SW 1271 (cell line): ENCODE data around the gene PTPRM.

ENCODE experiments used
- DNase-seq, 2 experiments: peaks; one replicate each; lab custom pipeline; 2025; lab: John Stamatoyannopoulos, UW

Gene PTPRM

DNA sequence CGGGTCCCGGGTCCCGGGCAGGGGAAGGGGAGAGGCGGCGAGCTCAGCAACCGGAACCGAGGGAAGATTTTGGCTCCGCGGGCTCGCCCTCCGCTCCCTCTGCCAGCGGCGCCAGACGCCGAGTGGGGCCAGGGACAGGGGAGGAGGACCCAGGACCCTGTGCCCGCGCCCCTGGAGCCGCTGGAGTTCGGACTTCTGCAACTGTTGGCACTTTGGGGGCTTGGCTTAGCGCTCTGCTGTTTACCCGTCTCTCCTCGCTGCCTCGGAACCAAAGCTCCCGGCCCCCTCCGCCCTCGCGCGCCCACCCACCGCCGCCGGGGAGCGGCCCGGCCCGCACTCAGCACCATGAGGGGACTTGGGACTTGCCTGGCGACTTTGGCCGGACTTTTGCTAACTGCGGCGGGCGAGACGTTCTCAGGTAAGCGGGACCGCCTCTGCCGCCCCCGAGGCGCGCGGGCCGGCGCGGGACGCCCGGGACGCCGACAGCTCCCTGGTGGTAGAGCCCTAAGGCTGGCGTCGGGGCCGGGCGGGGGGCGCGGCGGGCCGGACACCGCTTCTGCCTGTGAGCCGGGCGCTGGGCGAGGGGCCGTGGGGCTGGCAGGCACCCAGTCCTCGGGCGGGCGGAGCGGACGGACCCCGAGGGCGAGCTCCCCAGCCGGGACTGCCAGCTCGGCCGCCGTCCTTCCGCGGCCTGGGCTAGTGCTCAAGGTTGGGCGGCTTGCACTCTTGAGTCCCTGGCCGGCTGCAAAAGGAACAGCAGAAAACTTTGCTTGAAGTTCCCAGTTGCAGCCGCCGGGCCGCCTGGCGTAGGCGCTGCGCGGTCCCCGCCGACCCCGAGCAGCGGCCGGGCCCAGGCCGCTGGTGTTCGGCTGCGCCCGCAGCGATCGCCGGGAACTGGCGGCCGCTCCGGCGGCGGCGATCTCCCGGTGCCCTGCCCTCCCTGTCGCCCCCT is 634 bp downstream of the PTPRM start:
- peak in 1 of 2 experiments; percentile 2 for DNase-seq

DNA sequence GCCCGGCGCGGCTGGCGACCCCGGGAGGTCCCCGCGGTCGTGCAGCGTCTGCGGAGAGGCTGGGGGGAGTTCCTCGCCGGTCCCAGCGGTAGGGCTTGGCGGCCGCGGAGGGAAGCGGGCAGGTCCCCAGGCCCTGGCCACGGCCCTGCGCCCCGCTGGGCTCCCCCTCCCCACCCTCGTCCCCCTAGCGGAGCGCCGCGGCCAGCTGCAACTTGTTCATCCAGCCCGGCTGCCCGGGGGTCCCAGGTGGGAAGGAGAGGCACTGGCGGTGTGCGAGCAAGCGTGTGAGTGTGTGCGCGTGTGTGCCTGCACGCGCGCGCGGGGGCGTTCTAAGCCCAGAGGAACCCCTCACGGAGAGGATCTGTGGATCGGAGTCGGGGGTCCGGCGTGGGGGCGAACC is 1.3 kb downstream of the PTPRM start:
- no peak for DNase-seq

DNA sequence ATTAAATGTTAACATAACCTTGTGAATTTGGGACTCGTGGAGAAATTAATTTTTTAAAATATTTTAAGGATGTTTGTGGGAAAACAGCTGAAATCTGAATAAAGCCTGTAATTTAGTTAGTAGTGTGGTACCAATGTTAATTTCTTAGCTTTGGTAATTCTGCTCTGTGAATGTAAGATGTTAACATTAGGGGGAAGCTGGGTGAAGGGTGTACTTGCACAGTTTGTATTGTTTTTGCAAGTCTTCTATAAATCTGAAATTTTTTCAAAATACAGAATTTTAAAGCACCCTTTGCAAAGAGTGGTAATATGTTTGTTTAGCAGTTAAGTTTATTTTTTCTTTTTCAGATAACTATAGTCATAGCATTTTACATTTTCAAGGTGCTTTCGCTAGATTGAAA is 4.5 kb downstream of the PTPRM start:
- DNase-seq: no peak

DNA sequence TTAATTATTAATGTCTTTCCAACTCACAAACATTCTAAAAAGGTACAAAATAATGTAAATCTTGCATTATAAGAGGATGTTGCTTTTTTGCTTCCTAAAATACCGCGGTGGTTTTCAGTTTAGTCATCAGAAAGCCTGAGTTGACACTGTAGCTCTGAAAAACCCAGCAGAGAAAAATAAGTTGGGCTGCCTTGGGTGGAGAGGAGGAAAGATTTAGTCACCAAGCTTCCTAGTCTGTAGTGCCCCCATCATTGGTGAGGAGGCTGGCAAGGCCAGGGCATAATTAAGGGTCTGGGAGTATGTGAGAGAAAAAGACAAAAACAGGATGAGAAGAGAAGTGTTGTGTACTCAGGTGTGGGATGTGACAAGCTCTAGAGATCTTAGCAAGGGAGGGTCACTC is 5.7 kb downstream of the PTPRM start:
- DNase-seq: no peak

DNA sequence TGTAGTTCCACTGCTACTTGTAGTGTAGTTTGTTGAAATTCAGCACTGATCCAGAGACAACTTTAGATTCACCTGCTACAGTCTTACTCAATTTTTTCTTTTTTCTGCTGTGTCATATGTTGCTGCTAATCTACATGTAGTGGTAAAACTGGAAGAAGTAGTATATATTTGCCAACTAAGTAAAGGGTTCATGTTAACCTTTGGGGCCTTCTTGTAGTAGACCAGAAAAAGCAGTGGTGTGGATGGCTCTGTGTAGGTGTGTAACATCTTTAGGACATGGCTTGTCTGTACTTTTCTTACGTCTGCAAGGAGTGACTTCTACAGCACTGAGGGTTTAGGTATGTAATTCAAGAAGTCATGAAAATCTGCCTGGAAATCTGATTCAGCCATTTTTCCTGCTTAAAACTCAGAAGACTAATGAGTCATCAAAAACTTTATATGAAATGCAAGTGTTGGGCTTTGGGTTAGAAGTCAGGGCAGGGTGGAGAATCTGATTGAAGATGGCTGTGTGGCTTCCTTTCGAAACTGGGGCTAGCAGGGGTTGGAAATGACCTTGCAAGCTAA is 8.4 kb downstream of the PTPRM start:
- no peak for DNase-seq

DNA sequence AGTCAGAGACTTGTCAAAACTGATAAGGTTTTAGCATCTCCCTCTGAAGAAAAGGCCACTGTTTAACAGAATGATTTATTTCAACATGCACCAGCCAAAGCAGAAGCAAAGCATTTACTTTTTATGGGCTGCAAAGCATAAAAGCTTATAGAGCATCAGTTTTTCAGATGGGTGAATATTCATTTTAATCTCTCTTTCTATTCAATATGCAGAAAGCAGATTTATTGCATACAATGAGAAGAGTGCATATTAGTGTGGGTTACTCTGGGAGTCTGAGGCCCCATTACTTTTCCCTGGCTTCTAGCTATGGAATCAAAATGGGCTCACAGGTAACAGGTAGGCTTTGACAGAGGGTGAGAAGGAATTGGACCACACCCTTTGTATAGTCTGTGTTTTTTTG is 9.0 kb downstream of the PTPRM start:
- DNase-seq: no peak

DNA sequence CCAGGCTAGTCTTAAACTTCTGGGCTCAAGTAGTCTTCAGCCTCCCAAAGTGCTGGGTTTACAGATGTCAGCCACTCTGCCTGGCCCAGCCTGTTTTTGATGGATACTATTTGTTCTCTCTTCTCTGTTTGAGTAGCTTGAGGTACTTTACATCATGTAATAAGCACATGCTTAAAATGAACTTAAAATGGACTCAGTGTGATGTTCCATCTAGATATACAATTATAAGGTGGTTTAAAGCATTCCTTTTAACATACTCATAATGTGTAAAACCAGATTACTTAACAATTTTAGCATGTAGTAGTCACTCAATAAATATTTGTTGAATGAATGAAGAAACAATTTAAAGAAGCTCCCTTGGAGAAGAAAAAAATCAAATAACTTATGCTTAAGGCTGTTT is 9.6 kb downstream of the PTPRM start:
- DNase-seq: no peak

DNA sequence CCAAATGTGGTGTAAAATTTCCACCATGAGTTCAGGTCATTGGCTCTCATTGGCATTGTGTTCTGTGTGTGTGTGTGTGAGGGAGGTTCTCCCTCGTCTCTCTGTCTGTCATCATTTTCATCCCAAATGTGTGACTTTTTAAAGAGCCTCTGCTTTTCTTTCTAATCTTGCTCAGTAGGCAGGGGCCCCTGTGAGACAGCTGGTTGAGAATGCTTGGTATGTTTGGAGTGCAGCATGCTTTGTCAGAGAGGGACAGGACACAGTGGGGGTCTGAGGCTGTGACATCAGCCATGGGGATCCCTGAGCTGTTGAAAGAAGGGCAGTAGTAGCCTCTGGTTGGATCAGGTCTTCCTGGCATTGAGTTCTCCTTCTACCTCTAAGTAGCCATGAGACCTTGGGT is 10.6 kb downstream of the PTPRM start:
- peak; percentile 33 to 42 for DNase-seq

DNA sequence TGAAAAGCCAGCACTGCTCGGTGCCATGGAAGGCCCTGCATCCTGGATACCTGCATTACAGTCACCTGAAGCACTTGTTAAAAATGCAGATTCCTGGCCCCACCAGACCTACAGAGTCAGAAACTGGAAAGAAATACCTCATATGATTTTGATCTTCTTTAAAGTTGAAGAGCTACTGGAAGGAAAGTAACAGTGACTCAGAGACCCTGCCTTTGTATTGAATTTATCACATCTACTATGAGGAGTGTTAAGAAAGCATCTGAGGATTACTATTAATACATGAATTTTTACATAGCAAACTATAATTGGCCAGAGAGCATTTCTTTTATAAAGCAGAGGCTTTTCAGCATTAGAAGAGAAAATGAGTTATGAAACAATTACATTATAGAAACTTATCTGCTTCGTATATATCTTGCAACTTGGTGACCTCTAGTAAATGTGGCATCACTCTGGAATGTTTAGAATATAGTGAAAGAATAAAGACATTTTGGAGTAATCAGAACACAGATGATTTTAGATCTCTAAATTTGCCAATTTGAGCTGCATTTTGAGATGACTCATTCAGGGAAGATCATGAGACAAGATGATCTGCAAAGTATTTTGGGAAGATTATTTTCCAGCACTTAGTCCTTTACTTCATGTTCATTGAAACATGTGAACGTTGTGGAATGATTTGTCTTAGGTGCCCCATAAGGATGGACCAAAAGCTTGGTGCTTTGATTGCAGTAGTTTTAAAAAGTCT is 12.2 kb downstream of the PTPRM start:
- DNase-seq: no peak

DNA sequence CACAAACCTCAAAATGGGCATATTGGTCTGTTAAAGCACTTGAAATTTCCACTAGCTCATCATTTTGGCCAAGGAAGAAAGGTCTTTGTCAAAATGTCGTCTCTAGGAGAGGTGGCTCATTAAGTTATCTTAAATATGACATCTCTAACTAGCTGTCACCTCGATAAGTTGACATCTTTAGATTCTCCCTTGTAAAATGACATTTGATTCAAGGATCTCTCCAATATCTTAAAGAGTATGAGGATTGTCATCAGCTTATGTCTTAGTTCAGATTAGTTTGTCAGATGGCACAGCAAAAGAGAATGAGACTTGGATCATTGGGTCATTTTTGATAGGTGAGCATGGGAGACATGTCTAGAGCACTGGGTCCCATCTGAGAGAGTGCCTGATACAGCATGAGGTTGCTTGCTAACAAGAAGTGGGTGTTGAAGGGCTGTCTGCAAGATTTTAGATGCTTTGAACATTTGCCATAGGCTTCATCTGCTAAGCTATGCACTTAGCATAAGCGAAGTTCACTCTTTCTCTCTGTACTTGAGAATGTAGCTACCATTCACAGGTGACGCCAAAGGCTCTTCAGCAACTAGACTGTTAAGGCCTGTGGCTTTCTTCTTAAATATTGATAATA is 12.9 kb downstream of the PTPRM start:
- DNase-seq: no peak

DNA sequence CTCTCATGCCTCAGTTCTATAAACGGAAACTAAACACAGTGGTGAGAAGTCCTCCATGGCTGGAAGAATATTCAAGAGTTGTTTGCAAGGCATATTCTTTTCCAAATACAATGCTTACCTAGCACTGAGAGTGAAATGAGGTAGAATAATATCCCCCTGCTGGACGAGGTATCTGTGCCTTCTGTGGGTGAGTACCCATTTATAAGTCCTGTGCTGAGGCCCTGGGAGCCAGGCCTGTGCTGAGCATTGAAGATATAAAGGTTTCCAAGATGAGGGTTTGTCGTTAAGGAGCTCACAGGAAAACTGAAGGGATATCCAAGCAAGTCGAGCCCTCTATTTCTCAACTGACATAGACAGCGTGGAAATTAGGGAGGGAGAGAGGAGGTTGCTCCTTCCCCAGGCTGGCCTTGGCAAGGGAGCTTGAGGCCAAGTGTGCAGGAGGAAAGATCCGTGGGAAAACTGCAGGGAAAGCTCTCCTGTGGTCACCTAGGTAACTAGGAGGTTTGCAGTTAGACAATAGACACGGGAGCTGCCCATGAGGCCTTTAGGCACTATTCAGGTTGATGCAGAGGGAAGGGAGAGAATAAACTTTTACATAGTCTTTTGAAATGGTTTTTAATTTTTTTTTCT is 17.6 kb downstream of the PTPRM start:
- no peak for DNase-seq

DNA sequence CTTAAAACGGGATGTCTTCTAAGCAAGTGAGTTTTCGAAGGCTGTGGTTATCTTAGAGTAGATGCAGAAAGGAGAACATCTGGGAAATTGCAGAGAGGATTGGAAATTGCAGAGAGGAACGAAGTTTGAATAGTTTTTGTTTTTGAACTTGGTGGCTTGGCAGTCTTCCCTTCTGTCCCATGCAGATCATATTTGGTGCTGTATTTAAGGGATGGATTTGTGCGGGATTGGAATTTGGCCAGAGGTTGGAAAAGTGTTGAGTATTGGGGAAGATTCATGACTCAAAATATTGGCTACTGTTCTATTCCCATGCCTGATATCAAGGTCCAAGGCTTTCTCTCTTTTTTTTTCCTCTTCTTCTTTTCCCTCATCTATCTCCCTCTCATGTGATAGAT is 18.2 kb downstream of the PTPRM start:
- no peak for DNase-seq

DNA sequence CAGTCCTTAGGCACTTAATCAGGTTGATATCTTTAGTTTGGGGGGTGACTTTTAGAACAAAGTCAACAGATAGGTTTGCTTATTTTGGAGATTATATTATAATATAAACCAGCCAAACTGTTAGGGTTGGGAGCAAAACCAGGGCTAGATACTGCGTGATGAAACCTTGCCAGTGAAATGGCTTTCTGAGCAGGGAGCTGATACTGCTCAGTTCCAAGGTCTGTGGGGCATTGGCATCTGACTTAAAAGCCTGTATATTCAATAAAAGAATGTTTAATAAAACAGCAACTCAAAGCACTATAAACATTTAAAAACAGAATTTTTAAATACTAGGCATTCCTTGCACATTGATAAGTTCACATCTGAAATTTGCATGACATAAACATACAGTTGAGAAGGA is 19.3 kb downstream of the PTPRM start:
- DNase-seq: no peak

DNA sequence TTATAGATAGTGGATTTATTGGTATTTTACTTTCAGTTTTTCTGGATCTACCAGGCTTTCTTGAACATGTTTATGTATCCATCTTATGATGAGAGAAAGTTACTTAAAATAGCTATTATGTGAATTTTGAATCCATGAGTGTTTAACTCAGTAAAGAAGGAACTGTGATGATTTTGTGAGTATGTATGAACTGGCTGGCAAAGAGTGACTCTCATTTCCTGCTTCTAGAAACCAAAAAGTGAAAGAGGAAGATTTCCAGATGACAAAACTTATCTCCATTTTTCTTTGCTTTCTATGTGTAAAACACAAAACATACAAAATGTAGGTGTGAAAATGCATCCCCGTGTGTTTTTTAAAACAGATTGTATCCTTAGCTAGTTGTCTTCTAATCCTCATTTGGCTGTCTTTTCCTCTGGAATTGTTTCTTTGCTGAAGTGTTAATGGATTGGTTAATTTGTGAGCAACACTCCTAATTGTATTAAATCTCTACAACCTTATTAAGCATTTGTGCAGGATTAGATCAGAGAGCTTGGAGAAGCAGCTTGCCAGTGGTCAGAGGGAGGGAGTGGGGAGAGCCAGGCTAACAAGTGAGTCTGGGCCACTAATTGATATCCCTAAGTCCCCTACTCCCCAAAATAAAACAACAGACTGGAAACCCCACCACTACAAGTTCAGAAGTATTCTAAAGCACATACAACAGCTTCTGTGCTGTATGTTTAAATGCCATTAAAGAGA is 23.9 kb downstream of the PTPRM start:
- no peak for DNase-seq

DNA sequence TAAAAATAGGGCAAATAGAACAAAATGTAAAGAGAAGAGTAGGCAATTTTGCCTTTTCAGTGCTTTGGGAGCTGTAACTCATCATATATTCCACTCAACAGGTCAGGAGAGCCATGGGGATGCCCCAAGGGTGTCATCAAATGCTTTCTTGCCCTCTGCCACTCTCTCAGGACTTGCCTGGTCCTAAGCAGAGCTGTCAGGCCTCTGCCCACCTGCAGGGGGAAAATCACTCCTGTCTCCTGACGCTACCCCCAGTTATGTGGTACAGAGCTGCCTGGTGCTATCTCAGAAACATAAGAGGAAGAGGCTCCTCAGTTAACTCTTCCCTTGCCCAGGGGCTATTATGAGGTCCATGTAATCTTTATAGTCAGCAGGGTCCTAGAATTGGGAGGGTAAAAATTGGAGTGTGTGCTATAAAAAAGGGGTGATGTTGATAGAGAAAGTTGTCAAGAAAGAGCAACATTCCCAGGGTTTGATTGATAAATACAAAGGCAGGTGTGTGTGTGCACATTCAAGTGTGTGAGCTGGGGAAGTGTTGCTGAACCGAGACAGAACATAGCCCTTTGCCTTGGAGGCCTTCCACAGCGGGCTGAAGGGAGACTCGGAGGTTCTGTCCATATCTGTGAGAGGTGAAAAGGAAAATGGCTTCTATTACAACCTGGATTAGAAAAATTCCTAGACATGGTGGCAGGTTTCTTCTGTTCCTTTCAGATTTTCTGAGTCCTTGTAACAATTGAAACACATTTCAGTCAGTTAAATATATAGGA is 25.4 kb downstream of the PTPRM start:
- DNase-seq: no peak

DNA sequence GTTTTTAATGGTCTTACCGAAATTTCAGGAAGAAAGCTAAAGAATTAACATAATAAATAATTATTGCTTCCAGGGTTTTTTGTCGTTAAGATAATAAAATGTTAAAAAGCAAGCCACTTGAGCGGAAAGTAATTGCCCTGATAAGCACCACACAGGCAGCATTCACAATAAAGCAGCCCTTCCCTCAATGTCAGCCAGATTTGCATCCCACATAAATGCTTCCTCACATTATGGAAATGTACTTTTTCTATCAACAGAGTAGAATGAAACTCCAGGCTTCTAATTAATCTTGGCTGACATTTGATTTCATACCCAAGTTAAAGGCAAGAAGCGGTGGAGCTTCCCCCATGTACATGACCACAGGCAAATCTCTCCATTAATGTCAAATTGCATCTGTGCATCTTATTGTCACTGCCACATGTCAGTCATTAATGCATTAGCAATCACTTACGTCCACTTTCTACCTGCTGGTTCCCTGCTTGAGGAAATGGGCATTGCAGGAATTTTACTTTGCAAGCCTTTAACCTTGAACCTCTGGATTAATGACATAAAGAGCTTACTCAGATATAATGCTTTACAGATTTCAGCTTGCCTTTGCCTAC is 26.2 kb downstream of the PTPRM start:
- DNase-seq: no peak

DNA sequence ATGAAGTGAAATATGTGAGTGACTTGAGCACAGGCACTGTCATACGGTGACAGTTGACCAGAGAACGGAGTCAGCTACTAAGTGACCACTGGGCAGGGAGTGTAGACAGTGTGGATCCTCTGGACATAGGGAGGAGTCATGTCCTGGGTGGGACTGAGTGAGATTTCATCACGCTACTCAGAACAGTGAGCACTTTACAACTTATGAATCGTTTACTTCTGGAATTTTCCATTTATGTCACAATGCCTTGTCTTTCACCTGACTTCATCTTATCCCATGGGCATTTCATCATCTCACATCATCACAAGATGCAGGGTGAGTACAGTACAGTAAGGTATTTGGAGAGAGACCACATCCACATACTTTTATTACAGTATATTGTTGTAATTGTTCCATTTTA is 29.0 kb downstream of the PTPRM start:
- DNase-seq: no peak

DNA sequence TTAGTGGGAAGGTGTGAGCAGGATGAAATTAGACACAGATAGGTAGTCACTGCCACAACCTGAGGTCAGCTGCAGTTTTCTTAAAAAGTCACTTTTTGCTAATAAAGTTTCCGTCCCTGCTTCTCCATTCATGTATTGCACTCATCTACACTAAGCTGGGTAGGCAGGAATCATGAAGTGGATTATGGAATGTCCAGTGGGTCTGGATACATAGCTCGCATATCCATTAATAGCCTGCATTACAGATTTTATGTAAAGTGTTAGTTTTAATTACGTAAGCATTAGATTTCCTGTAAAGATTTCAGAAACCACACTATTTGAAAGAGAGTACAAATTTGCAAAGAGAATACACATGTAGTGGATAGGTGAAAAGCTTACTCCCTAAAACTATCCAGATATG is 30.4 kb downstream of the PTPRM start:
- no peak for DNase-seq

DNA sequence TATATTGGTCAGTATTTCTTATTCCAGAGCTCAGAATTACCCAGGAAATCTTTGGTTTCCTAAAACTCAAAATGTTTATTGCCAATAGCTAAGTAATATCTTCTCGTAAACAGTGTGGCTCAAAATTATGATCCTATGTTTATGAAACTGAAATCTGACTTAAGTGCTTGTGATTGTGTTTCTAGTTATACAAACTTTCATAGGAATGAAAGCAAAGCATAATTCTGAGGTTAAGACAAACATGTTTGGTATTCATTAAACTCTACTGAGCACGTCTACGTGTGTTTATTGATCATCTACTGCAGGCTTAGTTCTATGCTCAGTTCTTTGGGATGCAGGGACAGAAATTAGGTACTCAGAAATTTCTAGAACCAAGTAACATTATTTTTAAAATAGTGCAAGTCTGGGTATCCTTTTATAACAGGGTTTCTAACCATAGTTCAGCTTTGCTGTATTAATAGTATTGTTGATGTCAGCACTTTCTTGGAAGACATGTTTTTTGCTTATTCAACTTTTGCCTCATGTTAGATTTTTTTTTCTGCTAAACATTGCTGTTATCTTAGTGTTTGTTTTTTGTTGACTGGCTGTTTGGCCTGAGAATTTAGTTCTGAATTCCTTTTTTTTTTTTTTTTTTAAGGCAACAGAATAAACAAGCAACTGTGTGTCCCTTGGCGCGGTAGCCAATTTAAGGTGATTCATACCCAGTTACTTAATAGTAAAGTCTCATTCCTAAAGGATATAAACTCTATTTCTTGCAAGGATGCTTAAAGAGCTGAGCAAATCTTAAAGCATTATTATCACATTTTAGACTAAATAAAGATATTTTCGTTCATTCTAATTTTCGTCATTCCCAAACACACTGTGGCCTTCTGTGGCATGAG is 31.3 kb downstream of the PTPRM start:
- DNase-seq: no peak
